Stimulated activated CD8-positive, alpha-beta memory T cell treated with anti-CD3 and anti-CD28 coated beads, Interleukin-15, amount 100 ng/mL, for 24 hours (primary cell): ENCODE measurements around the gene LANCL2.
"Not testable (repeated sequence)": the region's sequence is repeated elsewhere in the genome, so short reads cannot be mapped to it uniquely, and the experiment has no call there.

Source experiments
- DNase-seq: peaks from one replicate; pipeline ENCODE4 v3.0.0-alpha.2; 2020; ENCODE audit warnings: low read depth

The LANCL2 gene

GRCh38 chr7:55365205-55365674 is at the start of gene LANCL2:
LANCL2 (plus strand) TSS chr7:55365337; CDS start chr7:55366026, 689 bp downstream.
- DNase-seq: no peak

GRCh38 chr7:55325371-55325792 is 39.8 kb upstream of the LANCL2 start:
- DNase-seq: no peak

- no peak for DNase-seq
Measured at GRCh38 chr7:55326081-55326835, 38.9 kb upstream of the LANCL2 start.

GRCh38 chr7:55326945-55327626 is 38.1 kb upstream of the LANCL2 start:
- DNase-seq: no peak

GRCh38 chr7:55335151-55335550 is 30.0 kb upstream of the LANCL2 start:
- DNase-seq: no peak

- DNase-seq: no peak
Measured at GRCh38 chr7:55335786-55336185, 29.4 kb upstream of the LANCL2 start.

- no peak for DNase-seq
Measured at GRCh38 chr7:55336540-55336939, 28.6 kb upstream of the LANCL2 start.

GRCh38 chr7:55339033-55340000 is 25.8 kb upstream of the LANCL2 start:
- DNase-seq: no peak

- no peak for DNase-seq
Measured at GRCh38 chr7:55342216-55342871, 22.8 kb upstream of the LANCL2 start.

GRCh38 chr7:55343002-55343781 is 21.9 kb upstream of the LANCL2 start:
- no peak for DNase-seq

- no peak for DNase-seq
Measured at GRCh38 chr7:55343860-55344606, 21.1 kb upstream of the LANCL2 start.

GRCh38 chr7:55344840-55345239 is 20.3 kb upstream of the LANCL2 start:
- no peak for DNase-seq

- DNase-seq: no peak
Measured at GRCh38 chr7:55345292-55345691, 19.8 kb upstream of the LANCL2 start.

- no peak for DNase-seq
Measured at GRCh38 chr7:55348502-55348901, 16.6 kb upstream of the LANCL2 start.

- DNase-seq: no peak
Measured at GRCh38 chr7:55349121-55349520, 16.0 kb upstream of the LANCL2 start.

GRCh38 chr7:55350281-55350680 is 14.9 kb upstream of the LANCL2 start:
- no peak for DNase-seq

GRCh38 chr7:55351263-55351662 is 13.9 kb upstream of the LANCL2 start:
- DNase-seq: no peak

- not testable (repeated sequence) for DNase-seq
Measured at GRCh38 chr7:55352947-55353273, 12.2 kb upstream of the LANCL2 start.

GRCh38 chr7:55360486-55360885 is 4.7 kb upstream of the LANCL2 start:
- DNase-seq: no peak

GRCh38 chr7:55361560-55361959 is 3.6 kb upstream of the LANCL2 start:
- DNase-seq: no peak
